HG03066 (cell line): ENCODE results near the gene ECT2.
"Not testable (repeated sequence)": the region's sequence is repeated elsewhere in the genome, so short reads cannot be mapped to it uniquely, and the experiment has no call there.

ENCODE experiments used
- ATAC-seq: cut with Tn5 transposase; IDR thresholded peaks from one replicate; pipeline ENCODE4 v1.9.1; 2021; ENCODE audit warnings: low read depth; ENCODE audit not compliant: unreplicated experiment

The ECT2 gene

GRCh38 chr3:172726380-172726779 is 24.1 kb upstream of the ECT2 start:
- no peak for ATAC-seq

DNA sequence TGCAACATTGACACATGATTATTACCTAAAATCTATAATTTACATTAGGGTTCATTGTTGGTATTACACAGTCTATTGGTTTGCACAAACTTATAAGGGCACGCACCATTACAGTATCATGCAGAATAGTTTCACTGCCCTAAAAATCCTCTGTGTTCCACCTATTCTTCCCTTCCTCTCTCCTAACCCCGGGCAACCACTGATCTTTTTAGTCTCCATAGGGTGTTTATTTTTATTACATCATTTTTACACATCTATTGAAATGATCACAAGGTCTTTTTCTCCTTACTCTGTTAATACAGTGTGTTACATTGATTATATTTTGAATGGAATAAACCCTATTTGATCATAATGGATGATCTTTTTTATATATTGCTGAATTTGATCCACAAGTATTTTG is 15.5 kb upstream of the ECT2 start:
- no peak for ATAC-seq

DNA sequence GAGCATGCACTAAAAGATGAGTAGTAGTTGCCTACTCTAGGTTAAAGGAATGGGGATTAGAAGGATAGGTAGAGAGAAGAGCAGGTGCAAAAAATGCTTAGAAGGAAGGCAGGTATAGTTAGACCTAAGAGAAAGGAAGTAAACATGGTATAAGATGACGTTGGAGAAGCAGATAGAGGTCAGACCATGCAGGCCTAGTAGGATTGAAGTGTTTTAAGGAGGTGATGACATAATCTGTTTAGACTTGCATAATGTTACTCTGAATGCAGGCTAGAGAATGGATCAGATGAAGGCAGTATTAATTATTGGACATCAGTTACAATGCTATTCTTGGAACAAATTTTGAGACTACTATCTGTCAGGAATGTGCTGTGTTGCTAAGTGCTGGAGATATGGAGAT is 11.1 kb upstream of the ECT2 start:
- no peak for ATAC-seq

DNA sequence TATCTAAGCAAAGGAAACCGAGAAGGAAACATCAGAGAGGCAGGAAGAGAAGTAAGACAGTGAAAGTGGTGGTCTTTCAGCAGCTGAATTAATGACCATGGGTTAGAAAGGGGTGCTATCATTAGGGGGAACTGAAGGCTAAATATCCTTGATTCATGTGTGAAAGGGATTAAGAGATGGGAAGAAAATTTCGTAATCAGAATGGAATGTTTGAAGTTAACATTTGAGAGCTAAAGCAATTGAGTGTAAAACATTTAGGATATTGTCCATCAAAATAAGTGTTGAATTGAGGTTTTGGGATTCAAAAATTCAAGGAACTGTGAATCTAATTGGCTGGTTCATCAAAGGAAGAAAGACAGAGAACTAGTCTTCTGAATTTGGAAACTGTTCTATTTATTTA is 4.1 kb upstream of the ECT2 start:
- no peak for ATAC-seq

DNA sequence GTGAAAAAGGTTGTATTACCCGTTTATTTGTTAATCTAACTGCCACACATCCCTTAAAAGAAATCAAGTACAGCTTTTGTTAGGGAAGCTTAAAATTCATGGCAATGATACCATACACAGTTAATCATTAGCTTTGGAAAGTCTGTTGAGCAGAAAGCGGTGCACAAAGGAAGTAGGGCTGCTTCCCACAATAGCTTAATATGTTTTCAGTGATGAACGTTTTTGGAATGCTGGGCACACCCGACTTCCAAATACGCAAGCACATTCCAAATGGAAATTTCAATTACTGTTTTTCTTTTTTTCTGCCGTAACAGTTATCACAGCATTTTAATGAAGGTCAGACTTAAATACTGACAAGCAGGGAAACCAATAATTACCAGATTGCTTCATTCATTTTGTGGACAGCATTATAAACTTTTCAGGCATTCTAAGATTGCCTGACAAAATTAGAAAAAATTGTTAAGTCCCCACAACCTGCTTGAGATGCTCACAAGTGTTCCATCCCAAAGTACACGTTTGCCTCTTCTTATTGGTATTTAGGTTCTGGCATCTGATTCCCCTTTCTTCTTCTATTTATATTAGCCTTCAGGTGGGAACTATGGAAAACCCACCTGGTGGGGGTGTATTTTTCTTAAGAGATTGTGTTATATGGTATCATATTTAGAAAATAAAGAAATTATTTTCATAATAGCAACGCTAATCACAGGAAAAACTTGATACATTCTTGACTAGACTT is 1.1 kb upstream of the ECT2 start:
- ATAC-seq, result no peak

DNA sequence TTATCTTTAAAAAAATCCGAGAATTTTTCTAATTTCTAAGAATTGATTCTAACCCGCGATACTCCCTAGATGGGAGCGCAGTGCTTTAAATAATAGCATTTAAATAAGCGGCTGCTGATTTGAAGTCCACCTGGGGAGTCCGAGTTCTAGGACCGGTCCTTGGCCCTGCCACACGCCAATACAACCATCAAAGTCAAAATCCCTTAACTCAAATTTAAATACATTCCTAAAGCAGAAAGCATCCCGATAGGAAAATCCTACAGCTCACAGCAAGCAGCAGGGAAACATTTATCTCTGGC is 508 bp upstream of the ECT2 start:
- no peak for ATAC-seq

DNA sequence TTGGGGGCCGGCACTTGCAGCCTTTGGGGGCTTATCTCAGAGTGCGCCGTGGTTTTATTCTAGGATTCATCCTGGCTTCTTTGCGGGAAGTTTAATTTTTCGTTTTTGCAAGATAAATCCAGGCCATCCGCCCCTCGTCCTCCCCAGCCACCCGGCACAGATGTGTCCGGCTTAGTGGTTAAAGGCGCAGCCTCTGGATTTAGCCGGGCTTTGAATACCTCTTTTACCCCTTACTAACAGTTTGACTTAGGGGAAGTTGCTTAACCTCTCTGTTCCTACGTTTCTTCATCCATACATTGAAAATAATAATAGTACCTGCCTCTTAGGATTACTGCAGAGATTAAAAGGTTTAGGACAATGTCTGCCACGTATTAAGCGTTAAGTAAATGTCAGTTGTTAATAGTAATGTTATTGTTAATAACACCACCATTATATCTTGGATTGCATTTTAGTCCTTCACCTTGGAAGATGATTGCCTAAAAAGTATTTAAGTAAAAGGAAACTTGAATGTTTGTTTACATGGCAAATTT is 714 bp downstream of the ECT2 start:
- peak; percentile 15 for ATAC-seq

DNA sequence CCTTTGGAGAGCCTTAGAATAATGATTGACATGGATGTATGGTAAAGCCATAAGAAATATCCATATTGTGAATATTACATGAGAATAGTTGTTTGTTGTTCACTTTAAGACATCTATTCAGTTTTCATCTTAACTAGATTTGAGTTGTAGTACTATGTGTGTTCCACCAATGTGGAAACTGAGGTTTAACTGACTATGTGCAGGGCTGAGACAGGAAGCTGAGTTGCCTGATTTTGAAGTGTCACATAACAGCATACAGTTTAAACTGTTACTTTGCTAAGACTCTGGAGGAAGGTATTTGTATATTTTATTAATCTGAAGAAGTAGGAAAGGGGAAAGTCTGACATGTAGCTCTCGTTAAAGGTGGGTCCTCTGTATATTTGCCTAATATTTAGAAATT is 2.1 kb downstream of the ECT2 start:
- ATAC-seq, result no peak

GRCh38 chr3:172753125-172753524 is 2.6 kb downstream of the ECT2 start:
- no peak for ATAC-seq

GRCh38 chr3:172760416-172760815 is 9.9 kb downstream of the ECT2 start:
- not testable (repeated sequence) for ATAC-seq

DNA sequence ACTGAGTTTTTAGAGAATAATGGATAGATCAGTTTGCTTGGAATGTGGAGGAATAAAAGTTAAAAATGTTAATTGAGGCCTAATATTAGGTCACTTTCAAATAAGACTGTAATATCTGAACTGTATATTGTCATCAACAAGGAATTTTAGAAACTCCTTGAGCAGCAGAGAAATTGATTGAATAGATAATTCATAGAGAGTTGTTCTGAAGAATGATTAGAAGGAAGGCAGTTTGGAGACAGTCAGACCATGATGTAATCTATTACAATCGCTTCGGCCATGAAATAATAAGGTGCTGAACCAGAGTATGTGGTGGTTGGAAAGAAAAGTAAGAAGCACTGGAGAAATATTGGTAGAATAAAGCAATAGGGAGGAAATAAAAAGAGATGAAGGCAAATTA is 15.7 kb downstream of the ECT2 start:
- ATAC-seq, result no peak

DNA sequence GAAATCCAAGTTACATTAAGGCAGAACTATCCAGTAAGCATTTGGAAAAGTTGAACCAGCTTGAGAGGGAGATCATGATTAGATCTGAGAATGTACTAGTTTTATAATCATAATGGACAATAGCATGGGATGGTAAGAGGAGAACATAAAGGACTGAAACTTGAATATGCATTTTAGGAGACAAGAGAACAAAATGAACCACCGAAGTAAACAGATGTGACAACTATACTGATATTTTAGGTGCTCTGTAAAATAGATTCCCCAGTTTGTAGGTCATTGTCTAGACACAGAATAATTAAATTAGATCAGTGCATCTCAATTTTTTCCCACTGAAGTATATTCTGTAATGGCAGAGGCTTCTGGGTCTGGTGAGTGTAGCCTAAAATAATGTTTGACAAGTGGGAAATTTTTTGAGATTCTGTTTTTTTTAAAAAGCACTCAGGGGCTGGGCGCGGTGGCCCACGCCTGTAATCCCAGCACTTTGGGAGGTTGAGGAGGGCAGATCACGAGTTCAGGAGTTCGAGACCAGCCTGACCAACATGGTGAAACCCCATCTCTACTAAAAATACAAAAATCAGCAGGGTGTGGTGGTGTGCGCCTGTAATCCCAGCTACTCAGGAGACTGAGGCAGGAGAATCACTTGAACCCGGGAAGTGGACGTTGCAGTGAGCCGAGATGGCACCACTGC is 16.3 kb downstream of the ECT2 start:
- no peak for ATAC-seq

- ATAC-seq, result no peak
Measured at GRCh38 chr3:172770382-172770781, 19.9 kb downstream of the ECT2 start.

DNA sequence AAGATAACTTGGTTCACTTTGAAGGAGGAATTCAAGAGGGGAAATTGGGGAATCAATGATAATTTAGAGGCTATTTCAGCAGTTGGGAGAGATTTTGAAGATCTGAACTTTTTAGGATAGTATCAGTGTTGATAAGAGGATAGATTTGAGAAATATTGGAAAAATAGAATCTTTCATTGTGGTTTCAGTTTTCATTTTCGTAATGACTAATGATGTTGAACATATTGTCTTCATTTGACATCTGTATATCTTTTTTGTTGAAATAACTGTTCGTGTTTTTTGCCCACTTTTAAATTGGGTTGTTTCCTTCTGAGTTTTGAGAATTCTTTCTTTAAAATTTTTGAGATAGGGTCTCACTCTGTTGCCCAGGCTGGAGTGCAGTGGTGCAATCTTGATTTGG is 21.1 kb downstream of the ECT2 start:
- ATAC-seq, result no peak

- no peak for ATAC-seq
Measured at GRCh38 chr3:172776049-172776717, 25.7 kb downstream of the ECT2 start.

- no peak for ATAC-seq
Measured at GRCh38 chr3:172777901-172778300, 27.4 kb downstream of the ECT2 start.

DNA sequence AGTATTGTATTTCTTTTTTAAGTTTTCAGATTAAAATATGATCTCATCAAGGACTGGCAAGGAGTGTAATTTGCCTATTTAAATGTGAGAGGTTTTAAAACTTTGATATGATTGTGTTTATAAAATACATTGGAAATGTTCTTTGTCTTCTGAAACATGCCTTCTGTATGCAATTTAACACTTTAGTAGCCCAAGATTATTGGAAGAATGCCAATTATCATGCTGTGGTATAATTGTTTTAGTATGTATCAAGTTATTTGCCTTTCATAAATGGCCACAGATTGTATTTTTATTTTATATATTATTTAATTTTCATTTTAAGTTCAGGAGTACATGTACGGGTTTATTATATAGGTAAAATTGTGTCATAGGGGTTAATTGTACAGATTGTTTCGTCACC is 31.7 kb downstream of the ECT2 start:
- no peak for ATAC-seq

GRCh38 chr3:172786036-172786435 is 35.5 kb downstream of the ECT2 start:
- ATAC-seq, result no peak

GRCh38 chr3:172787019-172787418 is 36.5 kb downstream of the ECT2 start:
- ATAC-seq, result no peak

GRCh38 chr3:172787746-172788145 is 37.2 kb downstream of the ECT2 start:
- ATAC-seq, result no peak

- ATAC-seq, result no peak
Measured at GRCh38 chr3:172799246-172799645, 48.7 kb downstream of the ECT2 start.

GRCh38 chr3:172800156-172800555 is 49.6 kb downstream of the ECT2 start:
- ATAC-seq, result no peak
